Measurements from ENCODE around the gene ANXA4. TPM values are rescaled to one million over a fixed set of nuclear protein-coding genes. Genes with fewer than 3 reads are reported as not detected.

Gene ANXA4
- total and polyA plus RNA-seq, 8 donors, result 40.8 to 193 (median 80.8) TPM

- TF ChIP-seq POLR2A (IDR thresholded peaks at IDR 0.05), result no peak
- TF ChIP-seq EP300 (IDR thresholded peaks at IDR 0.05), result no peak
- TF ChIP-seq, protein P1, sequence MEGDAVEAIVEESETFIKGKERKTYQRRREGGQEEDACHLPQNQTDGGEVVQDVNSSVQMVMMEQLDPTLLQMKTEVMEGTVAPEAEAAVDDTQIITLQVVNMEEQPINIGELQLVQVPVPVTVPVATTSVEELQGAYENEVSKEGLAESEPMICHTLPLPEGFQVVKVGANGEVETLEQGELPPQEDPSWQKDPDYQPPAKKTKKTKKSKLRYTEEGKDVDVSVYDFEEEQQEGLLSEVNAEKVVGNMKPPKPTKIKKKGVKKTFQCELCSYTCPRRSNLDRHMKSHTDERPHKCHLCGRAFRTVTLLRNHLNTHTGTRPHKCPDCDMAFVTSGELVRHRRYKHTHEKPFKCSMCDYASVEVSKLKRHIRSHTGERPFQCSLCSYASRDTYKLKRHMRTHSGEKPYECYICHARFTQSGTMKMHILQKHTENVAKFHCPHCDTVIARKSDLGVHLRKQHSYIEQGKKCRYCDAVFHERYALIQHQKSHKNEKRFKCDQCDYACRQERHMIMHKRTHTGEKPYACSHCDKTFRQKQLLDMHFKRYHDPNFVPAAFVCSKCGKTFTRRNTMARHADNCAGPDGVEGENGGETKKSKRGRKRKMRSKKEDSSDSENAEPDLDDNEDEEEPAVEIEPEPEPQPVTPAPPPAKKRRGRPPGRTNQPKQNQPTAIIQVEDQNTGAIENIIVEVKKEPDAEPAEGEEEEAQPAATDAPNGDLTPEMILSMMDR (IDR thresholded peaks at IDR 0.05), result no peak
- TF ChIP-seq POLR2AphosphoS5 (IDR thresholded peaks at IDR 0.05), result no peak
- no peak overlapping the region for H3K27ac ChIP-seq
- no peak for DNase-seq
- H3K27me3 ChIP-seq, result no peaks in the 10 kb centered on the region
- no peaks in the 10 kb centered on the region for H3K9me3 ChIP-seq
- no peaks in the 10 kb centered on the region for H3K4me1 ChIP-seq
- H3K4me3 ChIP-seq, result no peak overlapping the region
- H3K36me3 ChIP-seq, result peaks cover 21 to 86% (median 80%) of the 10 kb centered on the region in 4 donors
- intact Hi-C loops (cut with DNase I; ENCODE audit: low total_unique reads), result no loop called here
- 90 to 98% (median 95%) methylated on average over 3 of the region's 3 CpGs for WGBS, 5 donors
Observed at GRCh38 chr2:69844560-69844959, 102.6 kb downstream of the ANXA4 start.

- no peak overlapping the region for H3K4me3 ChIP-seq
- no peaks in the 10 kb centered on the region for H3K9me3 ChIP-seq
- no peak overlapping the region for H3K27ac ChIP-seq
- TF ChIP-seq POLR2AphosphoS5 (IDR thresholded peaks at IDR 0.05) (no peak), POLR2A (IDR thresholded peaks at IDR 0.05) (no peak), EP300 (IDR thresholded peaks at IDR 0.05) (no peak)
- TF ChIP-seq, protein P1 (IDR thresholded peaks at IDR 0.05), result no peak
- no peak for DNase-seq
- H3K36me3 ChIP-seq, result peaks cover 26 to 87% (median 81%) of the 10 kb centered on the region in 4 donors
- WGBS, 5 donors, result 86 to 92% (median 89%) methylated on average over 9 of the region's 9 CpGs
- no peaks in the 10 kb centered on the region for H3K4me1 ChIP-seq
- intact Hi-C loops (cut with DNase I; ENCODE audit: low total_unique reads), result no loop called here
- H3K27me3 ChIP-seq, result no peaks in the 10 kb centered on the region
Observed at GRCh38 chr2:69846182-69847067, 104.5 kb downstream of the ANXA4 start.

- intact Hi-C loops (cut with DNase I; ENCODE audit: low total_unique reads), result no loop called here
- DNase-seq, result no peak
Observed at GRCh38 chr2:69847068-69847828, 105.3 kb downstream of the ANXA4 start.

More at GRCh38 chr2:69847068-69847828, 105.3 kb downstream of the ANXA4 start:
- H3K9me3 ChIP-seq, result no peaks in the 10 kb centered on the region
- peaks cover 26 to 89% (median 83%) of the 10 kb centered on the region in 4 donors for H3K36me3 ChIP-seq
- no peaks in the 10 kb centered on the region for H3K4me1 ChIP-seq
- H3K27me3 ChIP-seq, result no peaks in the 10 kb centered on the region
- H3K27ac ChIP-seq, result no peak overlapping the region
- TF ChIP-seq, protein P1 (IDR thresholded peaks at IDR 0.05), result no peak
- no peak for TF ChIP-seq EP300 (IDR thresholded peaks at IDR 0.05)
- TF ChIP-seq POLR2A (IDR thresholded peaks at IDR 0.05), result no peak
- no peak for TF ChIP-seq POLR2AphosphoS5 (IDR thresholded peaks at IDR 0.05)
- H3K4me3 ChIP-seq, result no peak overlapping the region
- 89 to 94% (median 92%) methylated on average over 5 of the region's 5 CpGs for WGBS, 5 donors
